WTC11 (cell line): Measurements from ENCODE around the gene MZT1.

Source experiments
- GRHL2 ChIP-seq: fragments of 250-450 bp; sonication (Bioruptor Pico); IDR thresholded peaks from 2 replicates; pipeline ENCODE4 v1.8.0; 2022; ENCODE audit warnings: mild to moderate bottlenecking, moderate library complexity; ENCODE audit not compliant: insufficient replicate concordance, severe bottlenecking
- JUN ChIP-seq: sonication (generic); formaldehyde crosslinking; IDR thresholded peaks from 2 replicates; pipeline ENCODE4 v1.8.0; 2023; ENCODE audit warnings: mild to moderate bottlenecking, missing genetic modification reagents
- KAT7 ChIP-seq: sonication (generic); formaldehyde crosslinking; IDR thresholded peaks from 2 replicates; pipeline ENCODE4 v1.8.1; 2023; ENCODE audit warnings: missing genetic modification reagents, mild to moderate bottlenecking, borderline replicate concordance
- NFYB ChIP-seq: sonication (generic); formaldehyde crosslinking; conservative IDR thresholded peaks from 2 replicates; pipeline ENCODE4 v1.8.0; 2022; ENCODE audit warnings: low read depth, missing genetic modification reagents
- SMAD4 ChIP-seq: sonication (generic); formaldehyde crosslinking; IDR thresholded peaks from 2 replicates; pipeline ENCODE4 v1.8.0; 2022; ENCODE audit warnings: mild to moderate bottlenecking, missing genetic modification reagents
- SP1 ChIP-seq: sonication (generic); formaldehyde crosslinking; conservative IDR thresholded peaks from 2 replicates; pipeline ENCODE4 v1.8.1; 2022; ENCODE audit warnings: missing genetic modification reagents
- TP53 ChIP-seq: sonication (generic); formaldehyde crosslinking; IDR thresholded peaks from 2 replicates; pipeline ENCODE4 v1.8.1; 2023; ENCODE audit warnings: mild to moderate bottlenecking, missing genetic modification reagents
- ZMAT4 ChIP-seq: fragments of 250-450 bp; sonication (Bioruptor Pico); IDR thresholded peaks from 2 replicates; pipeline ENCODE4 v1.9.0; 2021; ENCODE audit warnings: mild to moderate bottlenecking
- ZNF232 ChIP-seq: sonication (generic); formaldehyde crosslinking; IDR thresholded peaks from 2 replicates; pipeline ENCODE4 v1.8.0; 2022; ENCODE audit warnings: mild to moderate bottlenecking, missing genetic modification reagents
- ZNF281 ChIP-seq: sonication (generic); formaldehyde crosslinking; IDR thresholded peaks from 2 replicates; pipeline ENCODE4 v1.8.0; 2023; ENCODE audit warnings: mild to moderate bottlenecking, missing genetic modification reagents
- TF ChIP-seq, protein P1 (sequence below): fragments of 200-600 bp; IDR thresholded peaks from 2 replicates; pipeline ENCODE4 v1.8.0; 2022; ENCODE audit warnings: antibody characterized with exemption
- TF ChIP-seq, protein P2 (sequence below): sonication (generic); formaldehyde crosslinking; IDR thresholded peaks from 2 replicates; pipeline ENCODE4 v1.8.0; 2022; ENCODE audit warnings: mild to moderate bottlenecking, missing genetic modification reagents

- TF ChIP-seq ZNF232 (CRISPR knock-in tag) (no peak), SP1 (CRISPR knock-in tag) (no peak), SMAD4 (CRISPR knock-in tag) (no peak), NFYB (CRISPR knock-in tag) (no peak), ZMAT4 (CRISPR knock-in tag) (no peak), KAT7 (CRISPR knock-in tag) (no peak), TP53 (CRISPR knock-in tag) (no peak), JUN (CRISPR knock-in tag) (no peak), GRHL2 (CRISPR knock-in tag) (no peak), ZNF281 (CRISPR knock-in tag) (no peak)
- TF ChIP-seq, protein P1, sequence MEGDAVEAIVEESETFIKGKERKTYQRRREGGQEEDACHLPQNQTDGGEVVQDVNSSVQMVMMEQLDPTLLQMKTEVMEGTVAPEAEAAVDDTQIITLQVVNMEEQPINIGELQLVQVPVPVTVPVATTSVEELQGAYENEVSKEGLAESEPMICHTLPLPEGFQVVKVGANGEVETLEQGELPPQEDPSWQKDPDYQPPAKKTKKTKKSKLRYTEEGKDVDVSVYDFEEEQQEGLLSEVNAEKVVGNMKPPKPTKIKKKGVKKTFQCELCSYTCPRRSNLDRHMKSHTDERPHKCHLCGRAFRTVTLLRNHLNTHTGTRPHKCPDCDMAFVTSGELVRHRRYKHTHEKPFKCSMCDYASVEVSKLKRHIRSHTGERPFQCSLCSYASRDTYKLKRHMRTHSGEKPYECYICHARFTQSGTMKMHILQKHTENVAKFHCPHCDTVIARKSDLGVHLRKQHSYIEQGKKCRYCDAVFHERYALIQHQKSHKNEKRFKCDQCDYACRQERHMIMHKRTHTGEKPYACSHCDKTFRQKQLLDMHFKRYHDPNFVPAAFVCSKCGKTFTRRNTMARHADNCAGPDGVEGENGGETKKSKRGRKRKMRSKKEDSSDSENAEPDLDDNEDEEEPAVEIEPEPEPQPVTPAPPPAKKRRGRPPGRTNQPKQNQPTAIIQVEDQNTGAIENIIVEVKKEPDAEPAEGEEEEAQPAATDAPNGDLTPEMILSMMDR: no peak
- TF ChIP-seq, protein P2, sequence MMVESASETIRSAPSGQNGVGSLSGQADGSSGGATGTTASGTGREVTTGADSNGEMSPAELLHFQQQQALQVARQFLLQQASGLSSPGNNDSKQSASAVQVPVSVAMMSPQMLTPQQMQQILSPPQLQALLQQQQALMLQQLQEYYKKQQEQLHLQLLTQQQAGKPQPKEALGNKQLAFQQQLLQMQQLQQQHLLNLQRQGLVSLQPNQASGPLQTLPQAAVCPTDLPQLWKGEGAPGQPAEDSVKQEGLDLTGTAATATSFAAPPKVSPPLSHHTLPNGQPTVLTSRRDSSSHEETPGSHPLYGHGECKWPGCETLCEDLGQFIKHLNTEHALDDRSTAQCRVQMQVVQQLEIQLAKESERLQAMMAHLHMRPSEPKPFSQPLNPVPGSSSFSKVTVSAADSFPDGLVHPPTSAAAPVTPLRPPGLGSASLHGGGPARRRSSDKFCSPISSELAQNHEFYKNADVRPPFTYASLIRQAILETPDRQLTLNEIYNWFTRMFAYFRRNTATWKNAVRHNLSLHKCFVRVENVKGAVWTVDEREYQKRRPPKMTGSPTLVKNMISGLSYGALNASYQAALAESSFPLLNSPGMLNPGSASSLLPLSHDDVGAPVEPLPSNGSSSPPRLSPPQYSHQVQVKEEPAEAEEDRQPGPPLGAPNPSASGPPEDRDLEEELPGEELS: no peak
Measured at GRCh38 chr13:72666391-72666790, 61.0 kb downstream of the MZT1 start.
